Measurements from ENCODE around the gene APC2.

- TF ChIP-seq CTCF (IDR thresholded peaks at IDR 0.05; ENCODE audit: low read depth, low read length, missing input control) (no peak), SP1 (IDR thresholded peaks at IDR 0.05) (no peak), MAX (IDR thresholded peaks at IDR 0.05) (no peak), RAD21 (IDR thresholded peaks at IDR 0.05) (no peak), ZBTB33 (IDR thresholded peaks at IDR 0.05) (no peak), TAF1 (conservative IDR thresholded peaks at IDR 0.05) (no peak), NR2F2 (IDR thresholded peaks at IDR 0.05) (no peak), EGR1 (IDR thresholded peaks at IDR 0.05; ENCODE audit: low read depth in 2 of 2) (no peak)
These were observed 9.5 kb upstream of the APC2 start for GRCh38 chr19:1440418-1440801.
